NCI-H69 (cell line): ENCODE data around the gene WHAMM.

Experiments
- DNase-seq: peaks from one replicate; lab custom pipeline; 2025; lab: John Stamatoyannopoulos, UW

The WHAMM gene

DNA sequence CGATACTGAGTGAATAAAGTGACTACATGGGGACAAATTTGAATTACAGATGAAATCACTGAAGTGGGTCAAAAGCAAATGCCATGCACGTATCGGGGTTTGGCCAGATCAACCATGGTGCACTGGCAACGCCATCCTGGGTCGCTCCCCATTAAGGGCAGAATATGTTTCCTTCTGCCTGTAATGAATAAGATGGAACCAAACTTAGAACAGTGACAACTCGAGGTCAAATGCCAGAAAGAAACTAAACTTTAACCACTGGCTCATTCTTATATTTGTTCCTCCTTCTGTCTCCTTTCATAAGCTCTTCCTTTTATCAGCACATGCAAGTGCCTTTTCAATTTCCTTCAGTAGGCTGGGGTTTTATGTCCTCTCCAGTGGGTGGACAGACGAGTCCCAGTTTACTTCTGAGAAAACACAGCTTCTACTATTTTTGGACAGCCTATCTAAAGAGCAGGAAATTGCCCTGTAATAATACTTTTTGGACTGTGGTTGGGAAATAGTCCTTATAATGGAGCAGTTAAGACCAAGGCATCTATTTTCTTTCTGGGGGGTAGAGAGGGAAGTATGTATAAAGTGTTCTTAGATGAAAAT is 61.4 kb downstream of the WHAMM start:
- DNase-seq: no peak

DNA sequence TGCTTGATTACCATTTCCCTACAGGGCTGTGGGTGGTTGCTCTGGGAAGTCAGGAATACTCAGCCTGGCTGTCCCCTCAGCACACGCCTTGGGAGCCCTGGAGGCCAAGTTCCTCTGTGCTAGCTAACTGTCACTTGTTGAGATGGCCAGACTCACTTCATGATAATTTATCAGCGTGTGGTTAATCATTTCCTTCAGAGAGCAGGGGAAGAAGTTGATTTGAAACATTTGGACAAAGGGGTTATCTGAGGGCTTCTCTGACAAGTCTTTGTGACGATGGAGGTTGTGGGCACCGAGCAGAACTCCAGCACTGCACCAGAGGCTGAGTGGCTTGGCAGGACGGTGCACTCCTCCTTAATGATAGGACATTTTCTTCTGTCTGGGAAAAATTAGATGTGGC is 61.9 kb downstream of the WHAMM start:
- DNase-seq: peak; percentile 3

DNA sequence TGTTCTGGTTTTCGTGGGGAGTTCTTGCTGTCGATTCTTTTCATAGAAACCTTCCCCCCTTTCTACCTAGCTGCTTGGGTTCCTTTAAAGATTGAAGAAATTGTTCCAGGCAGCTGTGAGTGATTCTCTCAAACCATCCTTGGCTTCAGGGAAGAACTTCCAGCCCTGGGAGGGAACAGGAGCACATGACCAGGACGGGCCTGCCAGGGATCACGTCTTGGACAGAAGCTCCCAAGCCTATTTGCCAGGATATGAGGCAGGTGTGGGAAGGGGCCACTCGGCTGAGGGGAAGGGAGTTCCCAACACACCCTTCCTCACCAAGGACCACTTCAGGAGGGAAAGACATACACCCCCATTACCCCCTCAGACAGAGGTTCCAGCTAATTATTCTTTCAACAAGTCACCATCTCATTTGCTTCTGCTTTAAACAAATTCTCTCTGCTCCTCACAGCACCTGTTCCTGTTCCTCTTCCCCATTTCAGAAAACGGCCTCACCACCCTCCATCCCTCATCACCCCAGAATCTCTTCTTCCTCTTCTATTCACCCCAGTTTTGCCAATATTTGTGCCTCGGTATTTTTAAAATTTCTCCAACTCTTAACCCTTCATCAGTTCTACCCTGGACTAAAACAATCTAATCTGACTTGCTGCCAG is 62.5 kb downstream of the WHAMM start:
- DNase-seq: no peak

DNA sequence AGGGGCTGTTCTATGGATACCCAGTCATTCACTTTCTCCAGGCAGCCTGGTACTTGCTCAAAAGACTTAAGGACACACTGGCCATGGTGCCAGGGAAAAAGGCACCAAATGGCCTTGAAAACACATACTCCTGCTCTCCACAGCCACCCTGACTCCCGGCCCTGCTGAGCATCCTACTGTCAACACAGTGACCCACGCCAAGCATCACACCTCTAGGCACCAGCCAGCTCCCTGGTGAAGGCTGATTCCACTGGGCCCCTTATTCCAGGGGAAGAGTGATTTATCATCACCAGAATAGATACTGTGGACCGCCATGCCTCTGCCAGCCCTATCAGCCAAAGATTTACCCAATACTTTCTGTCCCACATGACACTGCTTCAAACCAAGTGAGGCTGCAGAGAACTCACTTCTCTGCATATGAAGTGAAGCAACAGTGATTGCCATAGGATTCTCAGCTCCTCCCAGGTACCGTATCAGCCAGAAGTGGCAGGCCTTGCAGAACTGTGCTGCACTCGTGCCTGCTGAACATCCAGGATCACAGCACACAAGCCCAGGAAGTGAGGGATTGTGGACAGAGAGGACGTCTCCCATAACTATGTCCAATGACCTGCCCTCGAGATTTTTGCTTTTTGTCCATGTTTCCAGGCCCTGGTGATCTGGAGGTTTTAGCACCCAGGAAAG is 63.7 kb downstream of the WHAMM start:
- DNase-seq: no peak

DNA sequence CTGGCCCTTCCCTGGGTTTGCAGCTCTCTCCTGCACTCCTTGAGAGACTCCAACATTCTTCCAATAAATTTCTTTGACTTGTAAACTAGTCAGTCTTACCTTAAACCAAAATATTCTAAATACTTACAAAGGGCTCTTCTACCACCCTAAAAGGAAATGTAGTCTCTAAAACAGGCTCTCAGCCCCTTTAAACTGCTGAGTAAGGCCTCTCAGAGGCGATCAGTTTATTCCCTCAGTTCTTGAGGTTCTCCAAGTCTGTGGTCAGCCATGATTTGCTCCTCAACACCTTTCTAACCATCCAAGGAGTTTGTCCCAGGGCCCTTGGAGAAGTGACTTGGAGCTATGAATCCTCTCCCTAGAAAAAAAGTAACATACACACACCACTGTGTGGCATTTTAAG is 64.8 kb downstream of the WHAMM start:
- DNase-seq: no peak

DNA sequence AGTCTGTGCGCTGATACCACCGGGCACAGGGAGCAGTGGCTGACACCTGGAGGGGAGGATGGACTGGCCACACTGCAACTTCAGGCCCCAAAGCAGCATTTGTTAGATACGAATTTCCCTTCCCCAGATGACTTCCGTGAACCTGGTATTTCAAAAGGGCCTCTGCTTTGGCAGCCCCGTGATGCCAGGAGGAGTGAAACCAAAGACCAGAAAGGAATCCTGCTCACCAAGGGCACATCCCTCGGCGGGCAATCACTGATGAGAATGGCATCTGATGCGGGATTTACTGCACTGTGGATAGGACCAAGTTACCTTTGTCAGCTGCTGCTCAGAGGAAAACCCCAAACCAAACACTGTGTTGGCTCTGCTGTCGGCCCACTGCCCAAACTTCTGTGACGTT is 65.5 kb downstream of the WHAMM start:
- no peak for DNase-seq

DNA sequence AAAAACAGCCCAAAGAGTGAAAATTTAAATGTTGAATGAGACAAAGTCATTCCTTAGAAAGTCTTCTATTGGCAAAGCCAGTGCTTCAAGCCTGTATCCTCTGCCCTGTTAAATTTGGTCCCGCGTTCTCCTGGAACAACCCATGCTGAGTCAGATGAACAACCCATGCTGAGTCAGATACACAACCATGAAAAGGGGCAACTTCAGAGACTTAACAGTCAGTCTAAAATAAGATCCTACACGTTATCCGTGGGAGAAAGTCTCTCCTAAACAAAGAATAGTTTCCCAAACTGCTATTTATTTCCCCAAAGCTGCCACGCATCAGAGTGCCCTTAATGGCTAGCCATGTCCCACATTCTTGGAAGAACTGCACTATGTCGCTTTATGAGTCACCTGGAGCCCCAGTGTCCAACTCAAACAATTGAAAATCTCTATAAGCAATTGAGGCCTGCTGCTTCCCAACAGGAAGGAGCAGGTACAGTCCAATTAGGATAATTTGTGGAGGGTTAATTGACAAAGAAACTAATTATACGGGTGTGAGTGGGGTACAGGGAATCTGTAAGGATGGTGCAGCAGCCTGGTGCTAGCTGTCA is 66.1 kb downstream of the WHAMM start:
- peak; percentile 80 for DNase-seq

DNA sequence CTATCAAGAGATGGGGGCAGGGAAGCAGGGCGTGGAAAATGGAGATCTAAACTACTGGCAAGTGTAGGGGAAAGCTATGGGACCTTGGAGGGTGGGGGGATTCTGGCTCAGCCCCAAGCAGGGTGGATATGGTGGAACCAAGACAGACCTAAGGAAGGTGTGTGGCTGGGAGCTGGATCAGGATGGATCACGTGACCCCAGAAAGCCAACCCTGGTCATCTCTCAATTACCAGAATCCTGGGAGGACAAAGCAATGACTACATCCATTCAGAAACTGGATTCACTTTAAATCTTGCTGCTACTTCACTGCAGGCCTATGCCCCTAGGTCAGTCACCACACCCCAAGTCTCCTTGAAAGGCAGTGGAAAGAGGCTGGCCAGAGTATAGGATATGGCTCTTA is 68.4 kb downstream of the WHAMM start:
- DNase-seq: no peak

DNA sequence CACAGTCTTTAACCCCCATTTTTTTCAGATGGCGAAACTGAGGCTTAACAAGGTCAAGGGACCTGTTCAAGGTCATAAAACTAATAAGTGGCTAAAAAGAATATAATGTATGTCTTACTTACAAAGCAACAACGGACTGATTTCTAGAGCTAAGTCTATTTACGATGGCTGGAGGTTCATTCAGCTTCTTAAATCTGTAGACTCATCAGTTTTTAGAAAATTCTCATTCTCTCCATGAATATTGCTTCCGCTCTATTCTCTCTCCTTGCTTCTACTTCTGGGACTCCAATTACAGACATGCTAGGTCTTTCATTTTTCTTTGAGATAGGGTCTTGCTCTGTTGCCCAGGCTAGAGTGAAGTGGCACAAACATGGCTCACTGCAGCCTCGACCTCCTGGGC is 68.9 kb downstream of the WHAMM start:
- no peak for DNase-seq

DNA sequence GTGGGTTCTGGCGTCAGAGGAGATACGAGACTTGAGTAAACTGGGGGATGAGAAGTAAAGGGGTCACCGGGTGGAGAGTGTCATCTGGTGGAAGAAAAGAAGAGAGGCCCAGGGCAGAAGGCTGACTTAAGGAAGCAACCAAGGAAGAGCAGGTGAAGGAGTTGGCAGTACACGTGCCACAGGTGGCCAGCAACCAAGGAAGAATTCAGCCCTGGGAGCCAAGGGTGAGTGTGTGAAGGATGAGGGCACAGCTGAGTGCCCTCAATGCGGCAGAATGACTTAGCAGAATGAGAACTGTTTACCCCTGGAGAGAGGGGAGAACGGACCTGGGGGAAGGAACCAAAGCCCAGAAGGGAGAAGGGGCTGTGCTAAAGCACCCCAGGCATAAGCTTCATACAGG is 71.3 kb downstream of the WHAMM start:
- DNase-seq: no peak

DNA sequence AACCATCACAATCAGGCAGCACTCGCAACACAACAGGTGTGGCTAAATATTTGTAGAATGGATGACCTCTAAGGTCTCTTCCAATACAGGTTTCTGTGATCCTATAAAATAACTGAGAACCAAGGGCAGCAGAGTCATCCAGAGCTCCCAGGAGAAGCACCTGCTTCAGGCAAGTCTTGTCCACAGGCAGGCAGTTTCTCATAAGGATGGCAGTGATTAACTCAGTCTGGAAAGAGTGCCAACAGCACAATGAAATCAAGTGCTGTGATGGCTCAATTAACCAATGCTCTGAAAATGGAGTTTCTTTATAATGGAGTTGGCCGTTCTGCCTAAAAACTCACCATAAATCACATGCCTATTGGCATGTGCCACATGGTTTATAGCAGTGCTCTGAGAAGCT is 72.3 kb downstream of the WHAMM start:
- DNase-seq: no peak

DNA sequence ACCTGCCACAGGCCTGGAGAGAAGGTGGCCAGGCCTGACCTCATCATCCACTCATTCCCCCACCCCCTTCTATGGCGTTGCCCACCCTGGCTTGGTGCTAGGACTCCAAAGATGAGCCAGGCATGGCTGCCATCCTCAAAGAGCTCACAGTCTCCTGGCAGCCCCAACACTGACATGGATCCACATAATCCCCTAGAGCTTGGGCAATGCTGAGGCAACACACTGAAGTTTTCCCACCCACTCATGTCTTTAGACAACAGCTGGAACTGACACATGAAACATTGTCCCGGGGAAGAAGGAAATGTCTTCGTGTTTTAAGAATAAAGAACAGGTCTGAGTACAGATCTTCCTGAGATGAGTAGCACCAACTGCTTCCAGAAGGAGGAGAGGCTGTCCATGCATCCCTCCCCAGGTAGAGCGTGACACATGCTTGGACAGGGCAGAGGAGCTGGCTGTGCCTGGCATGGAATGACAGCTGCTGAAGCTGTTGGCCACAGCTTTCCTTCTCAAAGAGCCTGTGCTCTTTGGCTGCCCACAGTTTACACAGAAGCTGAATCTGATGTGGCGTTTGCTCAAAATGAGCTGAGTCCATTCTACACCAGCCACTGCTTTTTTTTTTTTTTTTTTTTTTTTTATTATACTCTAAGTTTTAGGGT is 73.0 kb downstream of the WHAMM start:
- no peak for DNase-seq
